K562 (cell line): ENCODE results near the gene NPAS2. TPM values are rescaled to one million over a fixed set of nuclear protein-coding genes. Genes with fewer than 3 reads are reported as not detected.

ENCODE experiments used
- ATAC-seq: fragments of 200-7000 bp; cut with Tn5 transposase; 3 replicates; pipeline ENCODE4 v1.9.1; 2020; ENCODE audit warnings: moderate library complexity
- BruUV-seq: library from RNA; stranded (reverse); fragments of 400-500 nt; replicated peaks from 2 replicates; lab custom pipeline; 2021; lab: Mats Ljungman, UMichigan
- CTCF ChIA-PET: fragments of 300-600 bp; formaldehyde crosslinking; extraction: SDS; loops from one replicate; lab custom pipeline; 2021; ENCODE audit warnings: low intra/inter-chr PET ratio; lab: Yijun Ruan, JAX
- POLR2A ChIA-PET: fragments of 300-600, 350-650 bp; sonication (Branson Sonifier 250); formaldehyde crosslinking; extraction: SDS; loops from one replicate; lab custom pipeline; 2021; ENCODE audit warnings: antibody characterized with exemption, inconsistent platforms; lab: Yijun Ruan, JAX
- DNase-seq, 4 experiments: peaks; one replicate each; pipeline versions ENCODE4 v3.0.0 to v3.0.0-alpha.2; 2011 to 2018; ENCODE audit warnings: low spot score in 3 of 4, mixed read lengths in 3 of 4; ENCODE audit errors: extremely low read depth in 1 of 4
- FAIRE-seq: peaks from 2 replicates; lab custom pipeline; 2011; peaks lifted over from hg19 to GRCh38; lab: Jason Lieb, UNC
- H2AFZ ChIP-seq: 2 replicates; pipeline ENCODE4 v1.6.0; 2011; ENCODE audit warnings: low read depth, low read length, control low read depth, inconsistent platforms
- H3K27ac ChIP-seq: fragments of 200-600 bp; 3 replicates; pipeline ENCODE4 v1.8.0; 2011; ENCODE audit warnings: low read depth, mild to moderate bottlenecking, control low read depth, inconsistent platforms, low read length, moderate library complexity, mixed read lengths; ENCODE audit errors: extremely low read depth
- H3K27me3 ChIP-seq, 2 experiments: fragments of 300-600 bp in 1 of 2; 2 replicates in 1 of 2; 3 replicates in 1 of 2; pipeline versions ENCODE4 v1.6.0 to v1.8.0; 2011; ENCODE audit warnings: inconsistent platforms in 2 of 2, low read length in 2 of 2, mild to moderate bottlenecking in 1 of 2, mixed read lengths in 1 of 2, moderate library complexity in 1 of 2; ENCODE audit not compliant: control insufficient read depth in 2 of 2, insufficient read depth in 2 of 2
- H3K36me3 ChIP-seq: fragments of 300-600 bp; 3 replicates; pipeline ENCODE4 v1.8.0; 2011; ENCODE audit warnings: mild to moderate bottlenecking, low read length, inconsistent platforms; ENCODE audit not compliant: control insufficient read depth, insufficient read depth
- H3K4me1 ChIP-seq, 2 experiments: fragments of 200-600 bp in 1 of 2; replicated peaks in 1 of 2; 2 replicates in 1 of 2; 3 replicates in 1 of 2; pipeline versions ENCODE4 v1.5.1 to v1.8.0; 2011; ENCODE audit warnings: inconsistent platforms in 2 of 2, low read length in 2 of 2, mild to moderate bottlenecking in 1 of 2, mixed read lengths in 1 of 2, moderate library complexity in 1 of 2; ENCODE audit not compliant: control insufficient read depth in 2 of 2, insufficient read depth in 2 of 2
- H3K4me2 ChIP-seq: 2 replicates; pipeline ENCODE4 v1.6.1; 2011; ENCODE audit warnings: low read length, control low read depth, inconsistent platforms, mixed read lengths; ENCODE audit not compliant: insufficient read depth
- H3K4me3 ChIP-seq: fragments of 200-600 bp; sonication (generic), shearing (Covaris generic); 2 replicates; pipeline ENCODE4 v1.5.1; 2016; ENCODE audit warnings: control low read depth, inconsistent platforms
- H3K79me2 ChIP-seq: fragments of 200-600 bp; 3 replicates; pipeline ENCODE4 v1.8.0; 2011; ENCODE audit warnings: low read length, inconsistent platforms; ENCODE audit not compliant: control insufficient read depth, insufficient read depth
- H3K9ac ChIP-seq, 2 experiments: 2 replicates each; pipeline versions ENCODE4 v1.6.0 to v1.6.1; 2011; ENCODE audit warnings: low read depth in 2 of 2, low read length in 2 of 2, control low read depth in 1 of 2, inconsistent platforms in 1 of 2, mild to moderate bottlenecking in 1 of 2, mixed read lengths in 1 of 2; ENCODE audit not compliant: insufficient read depth in 1 of 2
- H3K9me1 ChIP-seq: one replicate; pipeline ENCODE4 v1.6.0; 2011; ENCODE audit warnings: inconsistent platforms, mild to moderate bottlenecking, low read length, moderate library complexity; ENCODE audit not compliant: control insufficient read depth, insufficient read depth
- H3K9me3 ChIP-seq: replicated peaks from 2 replicates; pipeline ENCODE4 v1.5.1; 2011; ENCODE audit warnings: low read depth, low read length, inconsistent platforms; ENCODE audit not compliant: control insufficient read depth, insufficient read depth
- H4K20me1 ChIP-seq: replicated peaks from 2 replicates; pipeline ENCODE4 v1.6.1; 2011; ENCODE audit warnings: low read length, inconsistent platforms, mixed read lengths; ENCODE audit not compliant: control insufficient read depth, insufficient read depth
- CBX5 ChIP-seq: IDR thresholded peaks from 2 replicates; pipeline ENCODE4 v1.6.1; 2014; ENCODE audit warnings: low read depth, borderline replicate concordance
- ETV5 ChIP-seq: sonication (generic); formaldehyde crosslinking; IDR thresholded peaks from 2 replicates; pipeline ENCODE4 v1.4.0; 2020; ENCODE audit warnings: low read depth, mild to moderate bottlenecking, missing genetic modification reagents
- KLF16 ChIP-seq: IDR thresholded peaks from 2 replicates; pipeline ENCODE4 v1.6.1; 2016; ENCODE audit warnings: antibody characterized with exemption
- KLF6 ChIP-seq: fragments of 250-450 bp; sonication (Bioruptor Pico); IDR thresholded peaks from 2 replicates; pipeline ENCODE4 v1.4.0; 2020; ENCODE audit warnings: mild to moderate bottlenecking, moderate library complexity, borderline replicate concordance
- MTA1 ChIP-seq: fragments of 450-650 bp; IDR thresholded peaks from 2 replicates; pipeline ENCODE4 v1.6.1; 2017; ENCODE audit warnings: borderline replicate concordance
- NCOA4 ChIP-seq: fragments of 450-650 bp; IDR thresholded peaks from 2 replicates; pipeline ENCODE4 v1.6.1; 2018; ENCODE audit warnings: mild to moderate bottlenecking; ENCODE audit not compliant: partially characterized antibody
- ZNF133 ChIP-seq: fragments of 250-450 bp; sonication (Bioruptor Pico); IDR thresholded peaks from 2 replicates; pipeline ENCODE4 v1.4.0; 2020; ENCODE audit warnings: mild to moderate bottlenecking
- ZNF316 ChIP-seq: fragments of 450-650 bp; IDR thresholded peaks from 2 replicates; pipeline ENCODE4 v1.6.1; 2016
- WGBS: fragments of 100-300 bp; shearing (Covaris generic); methylation state at CpG from one replicate; pipeline ENCODE4 v1.1.6; 2016; ENCODE audit warnings: low coverage, mixed read lengths; ENCODE audit not compliant: insufficient coverage; ENCODE audit errors: missing lambda C conversion rate; 5-methylcytosine and 5-hydroxymethylcytosine counted together
- in situ Hi-C: fragments of 300-500 bp; cut with MboI; formaldehyde crosslinking; loops from 4 replicates; pipeline ENCODE4 v1.15.0; 2018; ENCODE audit warnings: inconsistent platforms, mixed read lengths
- intact Hi-C: fragments of 100-400 bp; cut with micrococcal nuclease; formaldehyde crosslinking; loops from 2 replicates; pipeline ENCODE4 v1.14.2; 2022
- polyA plus RNA-seq, 8 experiments: library from polyadenylated mRNA; depleted of rRNA in 4 of 8; stranded (reverse) in 5 of 8; unstranded in 3 of 8; fragments of >200 nt; fragmentation: Nextera tagmentation in 2 of 8; fragmentation: Illumina TruSeq in 1 of 8; extraction: Ambion mirVana in 2 of 8; extraction: Trizol in 1 of 8; gene quantifications; 2 replicates each; pipeline versions ENCODE4 v1.2.1 to v1.2.3, GENCODE V29; 2011 to 2014; ENCODE audit warnings: inconsistent platforms in 1 of 8, missing spikeins in 1 of 8
- total RNA-seq, 7 experiments: library from RNA; depleted of rRNA in 6 of 7; stranded (reverse); fragments of >200 nt in 6 of 7; fragmentation: Illumina TruSeq in 2 of 7; extraction: Trizol in 2 of 7; gene quantifications; 2 replicates each; pipeline versions ENCODE4 v1.2.1 to v1.2.3, GENCODE V29; 2011 to 2021; ENCODE audit warnings: low replicate concordance in 1 of 7
- TF ChIP-seq, protein P1 (sequence below), 2 experiments: fragments of 450-650 bp; IDR thresholded peaks; 2 replicates each; pipeline ENCODE4 v1.6.1; 2016

The NPAS2 gene
- total and polyA plus RNA-seq, 9 of the 15 experiments (the other 6 are each of a cell fraction or from before 2014, with no cell fraction given) = 0.06 to 0.29 (median 0.07) TPM; not detected in 5

- H3K9me3 ChIP-seq = no peaks in the 10 kb centered on the region
- no peaks in the 10 kb centered on the region for H4K20me1 ChIP-seq
- WGBS = 3% methylated on average over 4 of the region's 4 CpGs
- no peak overlapping the region for H3K9ac ChIP-seq
- BruUV-seq = no TSS peak
- no peak for DNase-seq
- H3K9me1 ChIP-seq = no peaks in the 10 kb centered on the region
- H3K4me1 ChIP-seq = no peaks in the 10 kb centered on the region; a peak in 1 of 5 replicates
- no peak overlapping the region for H2AFZ ChIP-seq
- H3K27me3 ChIP-seq = peaks cover 9 to 12% of the 10 kb centered on the region in 2 experiments; a peak in 4 of 5 replicates
- H3K36me3 ChIP-seq = no peaks in the 10 kb centered on the region
- CTCF ChIA-PET = no interaction called here
- no peak overlapping the region for H3K27ac ChIP-seq
- TF ChIP-seq CBX5 (no peak), KLF16 (no peak), ZNF133 (CRISPR knock-in tag) (no peak), KLF6 (CRISPR knock-in tag) (no peak), MTA1 (no peak)
- TF ChIP-seq, all 486 proteins: peak for 0
- in situ Hi-C loops (no loop called here), intact Hi-C loops (no loop called here)
- POLR2A ChIA-PET = no interaction called here
- Histone ChIP-seq H3K4me2 (no peak overlapping the region), H3K4me3 (no peak overlapping the region), H3K79me2 (no peaks in the 10 kb centered on the region)
- FAIRE-seq (no peak), ATAC-seq (no peak)
Observed at GRCh38 chr2:100813527-100813926, 6.4 kb upstream of the NPAS2 start.

GRCh38 chr2:100814043-100814442 lies 5.9 kb upstream of the NPAS2 start:
- ATAC-seq (no peak), DNase-seq (no peak), FAIRE-seq (no peak)
- Histone ChIP-seq H3K9me1 (no peaks in the 10 kb centered on the region), H3K4me2 (no peak overlapping the region), H4K20me1 (no peaks in the 10 kb centered on the region), H3K9ac (no peak overlapping the region), H3K9me3 (no peaks in the 10 kb centered on the region), H3K27ac (no peak overlapping the region), H3K79me2 (no peaks in the 10 kb centered on the region), H3K27me3 (peaks cover 12 to 14% of the 10 kb centered on the region in 2 experiments; a peak in 4 of 5 replicates), H3K4me1 (peaks cover 0 to 2% of the 10 kb centered on the region in 2 experiments; a peak in 1 of 5 replicates), H3K4me3 (no peak overlapping the region), H2AFZ (no peak overlapping the region), H3K36me3 (no peaks in the 10 kb centered on the region)
- intact Hi-C loops = no loop called here
- BruUV-seq = no TSS peak
- TF ChIP-seq NCOA4 (no peak), ETV5 (CRISPR knock-in tag) (no peak), ZNF316 (no peak)
- TF ChIP-seq, protein P1, sequence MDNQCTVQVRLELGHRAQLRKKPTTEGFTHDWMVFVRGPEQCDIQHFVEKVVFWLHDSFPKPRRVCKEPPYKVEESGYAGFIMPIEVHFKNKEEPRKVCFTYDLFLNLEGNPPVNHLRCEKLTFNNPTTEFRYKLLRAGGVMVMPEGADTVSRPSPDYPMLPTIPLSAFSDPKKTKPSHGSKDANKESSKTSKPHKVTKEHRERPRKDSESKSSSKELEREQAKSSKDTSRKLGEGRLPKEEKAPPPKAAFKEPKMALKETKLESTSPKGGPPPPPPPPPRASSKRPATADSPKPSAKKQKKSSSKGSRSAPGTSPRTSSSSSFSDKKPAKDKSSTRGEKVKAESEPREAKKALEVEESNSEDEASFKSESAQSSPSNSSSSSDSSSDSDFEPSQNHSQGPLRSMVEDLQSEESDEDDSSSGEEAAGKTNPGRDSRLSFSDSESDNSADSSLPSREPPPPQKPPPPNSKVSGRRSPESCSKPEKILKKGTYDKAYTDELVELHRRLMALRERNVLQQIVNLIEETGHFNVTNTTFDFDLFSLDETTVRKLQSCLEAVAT (IDR thresholded peaks at IDR 0.05) = no peak
- POLR2A ChIA-PET = no interaction called here
- 4% methylated on average over 2 of the region's 3 CpGs for WGBS
- CTCF ChIA-PET = no interaction called here
- in situ Hi-C loops = no loop called here
